ENCODE measurements around the gene ACOXL.
"Not testable (repeated sequence)": the region's sequence is repeated elsewhere in the genome, so short reads cannot be mapped to it uniquely, and the experiment has no call there.

- not testable (repeated sequence) for TF ChIP-seq CTCF (conservative IDR thresholded peaks at IDR 0.05 in 1 of 2, IDR thresholded peaks at IDR 0.05 in 1 of 2; ENCODE audit: extremely low read depth in 1 of 2, insufficient read depth in 1 of 2, low read depth in 1 of 2, low read length in 2 of 2); EZH2 (IDR thresholded peaks at IDR 0.05; ENCODE audit: borderline replicate concordance, low read length)
These were observed 34.1 kb upstream of the ACOXL start for GRCh38 chr2:110698253-110698652.

All from mammary epithelial cell (primary cell).